Measurements from ENCODE around the gene CCDC136.

Gene CCDC136

DNA sequence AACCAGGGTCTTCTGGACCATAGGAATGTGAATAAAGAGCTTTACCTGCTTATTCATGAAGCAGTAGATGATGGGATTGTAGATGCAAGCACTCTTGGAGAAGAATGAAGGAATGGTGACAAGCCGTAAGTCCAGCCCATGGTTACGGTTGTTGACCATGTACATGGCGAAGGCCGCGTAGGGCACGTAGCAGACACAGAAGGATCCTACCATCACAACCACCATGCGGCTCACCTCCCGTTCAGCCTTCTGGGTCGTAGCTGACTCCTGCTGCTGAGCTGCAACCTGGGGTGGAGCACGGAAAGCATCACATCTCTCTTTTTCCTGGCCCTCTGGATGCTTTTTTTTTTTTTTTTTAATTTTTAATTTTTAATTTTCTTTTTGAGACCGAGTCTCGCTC lies 18.2 kb upstream of the CCDC136 start:
- no peak overlapping the region for H3K27ac ChIP-seq
- no peak for TF ChIP-seq EZH2 (IDR thresholded peaks at IDR 0.05)
- no peak for TF ChIP-seq POLR2AphosphoS5 (IDR thresholded peaks at IDR 0.05; ENCODE audit: borderline replicate concordance, low read depth, low read length)
- no peak for TF ChIP-seq FOXP2 (optimal IDR thresholded peaks at IDR 0.05; ENCODE audit: control extremely low read depth, extremely low read length, insufficient read depth)
- 0 out of 2 replicates have a peak, but pooled peaks cover 5% of the 10 kb centered on the region for H3K9me3 ChIP-seq (ENCODE audit: low read depth, low read length)
- no peak for DNase-seq (ENCODE audit: low read depth, low spot score)
- no peak overlapping the region for H3K9ac ChIP-seq (ENCODE audit: insufficient read length)
- no peak overlapping the region for H3K4me3 ChIP-seq
- H3K36me3 ChIP-seq (ENCODE audit: insufficient read depth, low read length) = peaks cover 35% of the 10 kb centered on the region

GRCh38 chr7:128774029-128774689 lies 17.6 kb upstream of the CCDC136 start:
- Histone ChIP-seq H3K4me3 (no peak overlapping the region), H3K9me3 (ENCODE audit: low read depth, low read length) (0 out of 2 replicates have a peak, but pooled peaks cover 5% of the 10 kb centered on the region), H3K27ac (no peak overlapping the region), H3K36me3 (ENCODE audit: insufficient read depth, low read length) (peaks cover 29% of the 10 kb centered on the region), H3K9ac (ENCODE audit: insufficient read length) (no peak overlapping the region)
- no peak for TF ChIP-seq FOXP2 (optimal IDR thresholded peaks at IDR 0.05; ENCODE audit: control extremely low read depth, extremely low read length, insufficient read depth)
- no peak; the same call in 1 of the 2 replicates for TF ChIP-seq POLR2AphosphoS5 (IDR thresholded peaks at IDR 0.05; ENCODE audit: borderline replicate concordance, low read depth, low read length)
- TF ChIP-seq EZH2 (IDR thresholded peaks at IDR 0.05) = no peak
- no peak for DNase-seq (ENCODE audit: low read depth, low spot score)

DNA sequence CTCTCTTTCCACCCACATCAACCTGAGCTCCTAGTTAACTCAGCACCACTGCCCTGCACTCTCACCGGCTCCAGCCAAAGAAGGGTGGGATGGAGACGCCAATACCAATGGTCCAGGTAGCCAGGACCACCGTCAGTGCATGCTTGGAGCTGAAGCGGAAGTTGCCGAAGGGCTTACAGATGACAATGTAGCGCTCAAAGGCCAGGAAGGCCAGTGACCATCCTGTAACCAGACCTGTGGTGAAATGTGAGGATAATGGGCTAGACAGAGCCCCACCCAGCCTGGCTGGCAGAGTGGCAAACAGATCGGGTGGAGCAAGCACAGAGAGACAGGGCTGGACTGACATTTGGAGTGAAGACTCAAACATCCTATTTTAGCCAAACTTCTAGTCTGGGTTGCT lies 16.8 kb upstream of the CCDC136 start:
- no peak for TF ChIP-seq EZH2 (IDR thresholded peaks at IDR 0.05)
- no peak for TF ChIP-seq FOXP2 (optimal IDR thresholded peaks at IDR 0.05; ENCODE audit: control extremely low read depth, extremely low read length, insufficient read depth)
- TF ChIP-seq POLR2AphosphoS5 (IDR thresholded peaks at IDR 0.05; ENCODE audit: borderline replicate concordance, low read depth, low read length) = no peak
- H3K27ac ChIP-seq = no peak overlapping the region
- H3K9ac ChIP-seq (ENCODE audit: insufficient read length) = no peak overlapping the region
- H3K9me3 ChIP-seq (ENCODE audit: low read depth, low read length) = 0 out of 2 replicates have a peak, but pooled peaks cover 5% of the 10 kb centered on the region
- peaks cover 22% of the 10 kb centered on the region for H3K36me3 ChIP-seq (ENCODE audit: insufficient read depth, low read length)
- no peak overlapping the region for H3K4me3 ChIP-seq
- DNase-seq (ENCODE audit: low read depth, low spot score) = no peak

GRCh38 chr7:128775744-128776474 lies 15.9 kb upstream of the CCDC136 start, which contains the start of gene OPN1SW:
OPN1SW (minus strand) TSS chr7:128775794; CDS start chr7:128775781, 13 bp downstream.
- Histone ChIP-seq H3K9ac (ENCODE audit: insufficient read length) (no peak within 1 kb of the TSS), H3K36me3 (ENCODE audit: insufficient read depth, low read length) (peaks cover 12% of the 10 kb centered on the region; the same call in 1 of the 2 replicates), H3K4me3 (no peak within 1 kb of the TSS), H3K27ac (no peak within 1 kb of the TSS), H3K9me3 (ENCODE audit: low read depth, low read length) (0 out of 2 replicates have a peak, but pooled peaks cover 5% of the 10 kb centered on the region)
- TF ChIP-seq POLR2AphosphoS5 (IDR thresholded peaks at IDR 0.05; ENCODE audit: borderline replicate concordance, low read depth, low read length) (no peak), EZH2 (IDR thresholded peaks at IDR 0.05) (no peak), FOXP2 (optimal IDR thresholded peaks at IDR 0.05; ENCODE audit: control extremely low read depth, extremely low read length, insufficient read depth) (no peak)
- DNase-seq (ENCODE audit: low read depth, low spot score) = no peak

GRCh38 chr7:128777156-128778123 lies 14.3 kb upstream of the CCDC136 start:
- H3K27ac ChIP-seq = no peak overlapping the region
- H3K9ac ChIP-seq (ENCODE audit: insufficient read length) = no peak overlapping the region
- no peak for TF ChIP-seq POLR2AphosphoS5 (IDR thresholded peaks at IDR 0.05; ENCODE audit: borderline replicate concordance, low read depth, low read length)
- TF ChIP-seq EZH2 (IDR thresholded peaks at IDR 0.05) = no peak
- TF ChIP-seq FOXP2 (optimal IDR thresholded peaks at IDR 0.05; ENCODE audit: control extremely low read depth, extremely low read length, insufficient read depth) = no peak
- no peak overlapping the region for H3K4me3 ChIP-seq
- 0 out of 2 replicates have a peak, but pooled peaks cover under 1% of the 10 kb centered on the region for H3K36me3 ChIP-seq (ENCODE audit: insufficient read depth, low read length)
- DNase-seq (ENCODE audit: low read depth, low spot score) = no peak
- 0 out of 2 replicates have a peak, but pooled peaks cover 5% of the 10 kb centered on the region for H3K9me3 ChIP-seq (ENCODE audit: low read depth, low read length)

GRCh38 chr7:128778946-128779345 lies 12.8 kb upstream of the CCDC136 start:
- Histone ChIP-seq H3K4me3 (no peak overlapping the region), H3K36me3 (ENCODE audit: insufficient read depth, low read length) (no peaks in the 10 kb centered on the region), H3K27ac (no peak overlapping the region), H3K9ac (ENCODE audit: insufficient read length) (no peak overlapping the region), H3K9me3 (ENCODE audit: low read depth, low read length) (0 out of 2 replicates have a peak, but pooled peaks cover 5% of the 10 kb centered on the region)
- TF ChIP-seq EZH2 (IDR thresholded peaks at IDR 0.05) (no peak), FOXP2 (optimal IDR thresholded peaks at IDR 0.05; ENCODE audit: control extremely low read depth, extremely low read length, insufficient read depth) (no peak), POLR2AphosphoS5 (IDR thresholded peaks at IDR 0.05; ENCODE audit: borderline replicate concordance, low read depth, low read length) (no peak)
- DNase-seq (ENCODE audit: low read depth, low spot score) = no peak

DNA sequence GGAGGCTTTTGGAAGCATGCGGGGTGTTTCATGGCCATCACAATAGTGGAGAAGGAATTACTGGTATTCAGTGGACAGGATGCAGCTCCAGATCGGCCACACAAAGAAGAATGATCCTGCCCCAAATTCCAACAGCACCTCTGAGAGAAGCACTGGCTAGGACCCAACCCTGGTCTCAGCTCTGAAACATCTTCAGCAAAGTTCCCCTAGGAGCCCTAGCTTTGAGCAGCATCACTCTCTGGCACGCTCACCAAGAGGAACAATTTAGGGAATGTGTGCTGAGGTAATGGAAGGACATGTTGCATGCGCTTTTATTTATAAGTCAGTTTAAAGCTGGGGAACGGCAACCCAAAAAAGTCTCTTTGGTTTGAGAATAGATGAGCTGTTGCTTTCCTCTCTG lies 10.6 kb upstream of the CCDC136 start:
- H3K4me3 ChIP-seq = no peak overlapping the region
- no peak overlapping the region for H3K27ac ChIP-seq
- no peak overlapping the region for H3K9ac ChIP-seq (ENCODE audit: insufficient read length)
- H3K36me3 ChIP-seq (ENCODE audit: insufficient read depth, low read length) = no peaks in the 10 kb centered on the region
- TF ChIP-seq POLR2AphosphoS5 (IDR thresholded peaks at IDR 0.05; ENCODE audit: borderline replicate concordance, low read depth, low read length) = no peak
- no peak for TF ChIP-seq FOXP2 (optimal IDR thresholded peaks at IDR 0.05; ENCODE audit: control extremely low read depth, extremely low read length, insufficient read depth)
- DNase-seq (ENCODE audit: low read depth, low spot score) = no peak
- H3K9me3 ChIP-seq (ENCODE audit: low read depth, low read length) = 0 out of 2 replicates have a peak, but pooled peaks cover 5% of the 10 kb centered on the region

All from SK-N-MC (cell line).